SKM-1 (cell line): Measurements from ENCODE around the gene AMN.

Experiments
- DNase-seq: peaks from one replicate; lab custom pipeline; 2025; ENCODE audit not compliant: unreplicated experiment; lab: John Stamatoyannopoulos, UW

The AMN gene

DNA sequence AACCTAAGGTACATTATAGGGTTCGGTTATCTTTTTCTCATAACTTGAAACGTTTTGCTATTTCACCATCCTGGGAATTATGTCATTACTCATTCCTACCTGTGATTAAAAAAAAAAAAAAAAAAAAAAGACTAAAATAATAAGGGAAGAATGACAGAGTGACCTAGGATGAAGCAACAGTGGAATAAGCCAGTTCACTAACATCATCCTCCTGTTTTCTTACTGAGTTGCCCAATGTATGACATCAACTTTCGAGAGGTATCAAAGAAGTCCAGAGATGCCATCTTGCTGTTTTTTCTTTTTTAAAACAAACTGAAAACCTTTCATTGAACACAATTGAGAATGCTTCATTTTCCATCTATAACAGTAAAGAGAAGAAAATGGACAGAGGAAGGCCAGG lies 42.8 kb downstream of the AMN start:
- DNase-seq, result no peak

DNA sequence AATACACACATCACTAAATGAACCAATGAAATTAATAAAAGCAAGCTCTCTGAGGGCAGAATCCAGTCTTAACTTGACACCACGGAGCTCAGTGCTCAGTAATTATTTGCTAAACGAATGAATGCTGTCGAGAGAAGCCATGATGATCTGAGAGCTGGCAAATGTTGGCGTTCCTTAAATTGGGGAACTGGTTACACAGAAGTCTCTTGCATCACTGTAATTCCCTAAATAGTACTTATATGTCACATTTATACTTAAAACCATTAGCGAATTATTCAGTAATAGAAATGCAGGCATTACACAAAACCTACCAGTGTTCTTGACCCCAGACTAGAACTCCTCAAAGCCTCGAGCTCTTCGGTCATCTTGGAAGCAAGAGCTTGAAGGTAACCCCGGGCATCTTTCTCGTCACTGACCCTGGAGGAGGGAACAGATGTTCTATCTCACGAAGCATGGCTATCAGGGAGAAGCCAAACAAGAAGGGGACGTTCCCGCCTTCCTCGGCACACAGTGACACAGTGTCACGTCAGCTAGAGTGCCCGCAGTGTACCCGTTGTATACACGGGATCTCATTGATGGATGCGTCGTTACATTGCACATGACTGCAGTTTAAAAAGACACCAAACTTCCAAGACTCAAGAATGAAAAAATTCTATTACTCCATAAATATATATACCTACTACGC lies 43.6 kb downstream of the AMN start:
- no peak for DNase-seq

DNA sequence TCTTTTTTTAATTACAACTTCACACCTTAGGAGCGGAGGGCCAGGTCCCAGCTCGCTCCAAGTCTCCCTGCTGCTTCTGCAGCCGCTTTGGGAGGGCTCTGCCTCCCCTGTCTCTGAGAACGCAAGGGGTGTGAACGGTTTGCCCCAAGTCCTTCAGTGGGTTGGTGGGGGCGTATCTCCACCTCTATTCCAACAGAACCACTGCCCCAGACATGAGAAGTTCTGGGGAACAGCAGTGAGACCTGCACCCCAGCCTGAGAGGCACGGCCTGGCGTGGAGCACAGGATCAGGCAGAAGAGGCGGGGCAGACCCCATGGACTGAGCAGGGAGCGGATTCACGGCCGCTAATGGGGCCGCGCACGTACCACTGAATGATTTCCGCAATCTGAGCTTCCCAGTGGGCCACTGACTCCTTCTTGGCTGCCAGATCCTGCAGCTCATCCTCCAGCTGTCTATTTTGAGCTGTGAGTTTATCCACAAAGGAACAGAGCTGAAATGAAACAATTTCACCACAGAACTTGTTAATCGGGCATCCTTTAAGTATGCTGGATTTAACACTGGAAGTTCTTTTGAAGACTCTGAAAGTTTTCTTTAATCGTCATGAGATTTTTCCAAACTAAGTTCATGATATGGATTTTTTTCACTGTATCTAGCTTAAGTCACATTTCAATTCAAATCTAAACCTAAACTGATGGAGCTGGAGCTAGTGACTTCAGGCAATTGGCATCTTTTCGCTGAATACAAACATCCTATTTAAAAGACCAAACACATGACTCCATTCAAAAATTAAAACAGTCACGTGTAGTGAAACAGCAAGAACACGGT lies 44.4 kb downstream of the AMN start:
- no peak for DNase-seq

DNA sequence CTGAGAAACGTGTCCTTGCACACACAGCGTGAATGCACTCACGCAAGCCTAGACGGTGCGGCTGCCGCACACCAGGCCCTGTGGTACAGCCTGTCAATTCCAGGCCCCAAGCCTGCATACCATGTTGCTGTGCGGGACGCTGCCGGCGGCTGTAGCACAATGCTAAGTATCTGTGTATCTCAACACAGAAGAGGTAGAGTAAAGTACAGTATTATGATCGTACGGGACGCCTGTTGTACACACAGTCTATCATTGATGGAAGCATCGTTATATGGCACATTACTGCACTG lies 45.0 kb downstream of the AMN start:
- no peak for DNase-seq

DNA sequence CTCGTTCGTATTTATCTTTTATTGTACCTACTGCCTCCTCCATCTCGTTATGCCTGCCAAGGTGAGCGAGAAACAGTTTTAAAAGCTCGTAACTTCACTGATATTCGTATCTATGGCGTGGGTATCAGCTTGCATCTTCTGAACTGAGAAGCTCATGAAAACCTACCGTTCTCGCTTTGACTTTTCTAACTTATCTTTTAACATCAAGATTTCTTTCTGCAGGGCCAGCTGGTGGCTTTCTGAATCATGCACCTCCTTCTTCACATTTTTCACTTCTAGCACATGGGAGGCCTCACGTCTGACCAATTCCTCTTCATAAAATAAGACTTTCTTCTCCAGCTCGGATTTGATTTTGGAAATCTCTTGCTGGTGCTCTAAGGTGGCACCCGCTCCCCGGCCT lies 45.8 kb downstream of the AMN start:
- DNase-seq, result no peak

DNA sequence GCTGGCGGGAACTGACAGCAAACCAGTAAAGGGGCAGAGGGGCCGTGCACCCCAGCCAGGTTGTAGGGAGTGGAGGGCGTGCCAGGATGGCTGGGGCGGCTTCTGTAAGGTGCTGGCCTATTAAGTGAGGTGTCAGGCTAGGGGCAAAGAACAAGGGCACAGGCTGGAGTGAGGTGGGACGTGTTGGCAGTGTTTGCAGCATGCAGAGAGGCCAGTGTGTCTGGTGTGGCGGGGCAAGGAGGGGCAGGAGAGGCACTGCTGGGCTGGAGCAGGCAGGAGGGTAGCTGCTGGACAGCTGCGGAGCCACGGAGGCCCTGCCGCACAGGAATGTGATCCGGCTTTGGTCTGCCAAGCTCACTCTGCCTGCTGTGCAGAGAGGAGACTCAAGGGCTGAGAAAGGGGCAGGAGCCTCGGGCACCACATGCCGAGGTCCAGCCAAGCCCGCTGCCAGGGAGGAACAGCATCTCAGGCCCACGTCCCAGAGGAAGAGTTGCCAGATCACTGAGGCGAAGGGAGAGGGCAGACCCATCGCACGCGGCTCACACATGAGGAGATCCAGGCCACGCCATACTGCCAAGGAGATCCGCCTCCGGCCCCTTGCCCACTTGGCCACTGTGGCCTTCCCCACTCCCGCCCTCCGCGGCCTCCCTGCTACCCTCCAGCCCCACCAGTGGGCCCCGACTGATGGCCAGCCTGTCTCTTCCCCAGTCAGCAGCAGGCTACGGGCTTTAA lies 46.8 kb downstream of the AMN start:
- no peak for DNase-seq

DNA sequence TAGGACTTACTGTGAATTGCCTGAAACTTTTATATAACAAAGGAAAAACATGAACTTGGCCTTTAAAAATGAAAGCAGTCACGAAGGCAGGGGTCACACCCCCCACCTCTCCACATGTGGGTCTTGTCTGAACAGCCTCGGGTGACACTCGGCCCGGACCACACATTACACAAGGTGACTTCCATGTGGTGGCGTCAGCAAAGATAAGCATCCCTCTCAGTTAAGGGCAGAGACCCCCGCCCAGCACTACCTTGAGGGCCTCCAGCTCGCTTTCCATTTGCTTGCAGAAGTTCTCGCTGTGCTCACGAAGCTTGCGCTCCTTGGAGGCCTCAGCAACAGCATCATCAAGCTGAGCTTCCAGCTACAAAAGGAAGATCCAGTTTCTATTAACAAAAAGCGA lies 47.4 kb downstream of the AMN start:
- no peak for DNase-seq

DNA sequence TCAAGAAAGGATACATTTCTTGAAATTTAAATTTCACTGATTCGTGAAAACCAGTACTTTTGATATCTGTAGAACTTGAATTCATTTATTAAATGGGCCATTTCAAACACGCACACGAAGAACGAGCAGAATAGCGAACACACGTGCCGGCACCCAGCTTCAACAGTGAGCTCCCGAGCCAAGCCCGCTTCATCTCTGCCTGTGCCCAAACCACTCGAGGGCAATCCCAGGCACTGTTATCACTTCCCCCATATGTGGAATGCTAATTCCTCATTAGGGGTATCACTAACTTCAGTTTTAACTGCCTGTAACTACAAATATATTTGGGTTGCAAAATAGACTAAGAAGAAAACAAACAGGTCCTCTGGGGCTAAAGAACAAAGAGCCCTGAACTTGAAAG lies 48.0 kb downstream of the AMN start:
- no peak for DNase-seq

DNA sequence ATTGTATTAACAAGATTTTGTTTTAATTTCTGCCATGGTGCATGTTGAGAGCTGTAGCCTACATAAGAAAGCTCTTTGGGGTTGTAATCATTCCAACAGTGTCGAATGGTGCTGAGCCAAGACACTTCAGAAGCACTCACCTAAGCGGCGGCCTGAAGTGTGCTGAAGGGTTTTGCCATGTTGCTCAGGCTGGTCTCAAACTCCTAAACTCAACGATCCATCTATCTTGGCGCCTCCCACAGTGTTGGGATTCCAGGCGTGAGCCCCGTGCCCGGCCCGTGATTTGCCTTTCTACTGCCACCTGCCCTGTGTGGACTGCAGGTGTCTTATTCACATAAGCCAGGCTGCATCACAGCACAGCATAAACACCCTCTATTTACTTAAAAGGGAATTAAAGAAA lies 48.9 kb downstream of the AMN start:
- no peak for DNase-seq

DNA sequence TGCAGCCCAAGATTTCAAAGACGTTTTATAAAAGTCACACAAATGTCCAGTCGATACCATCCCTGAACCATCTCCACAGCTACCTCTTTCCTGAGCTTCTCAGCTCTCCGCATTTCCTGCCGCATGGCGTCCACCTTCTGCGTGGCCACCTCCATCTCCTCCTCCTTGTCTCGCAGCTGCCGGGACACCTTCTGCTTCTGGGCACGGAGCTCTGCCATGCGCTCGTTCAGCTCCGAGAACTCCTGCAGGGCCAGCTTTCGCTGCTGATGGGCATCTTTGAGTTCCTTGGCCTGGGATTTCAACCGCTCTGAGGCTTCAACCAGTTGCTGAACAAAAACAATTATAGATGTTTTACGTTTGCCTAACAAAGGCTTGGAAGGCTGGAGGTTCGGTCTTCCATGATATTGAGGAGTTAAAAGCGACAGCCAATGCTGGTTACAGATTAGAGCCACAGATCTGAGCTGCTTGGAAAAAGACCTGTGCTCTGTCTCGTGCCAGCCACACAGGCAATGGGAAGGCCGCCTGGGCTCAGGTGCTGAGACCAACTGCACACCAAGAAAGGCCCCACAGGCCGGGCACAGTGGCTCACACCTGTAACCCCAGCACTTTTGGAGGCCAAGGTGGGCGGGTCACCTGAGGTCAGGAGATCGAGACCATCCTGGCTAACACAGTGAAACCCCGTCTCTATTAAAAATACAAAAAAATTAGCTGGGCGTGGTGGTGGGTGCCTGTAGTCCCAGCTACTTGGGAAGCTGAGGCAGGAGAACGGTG lies 49.6 kb downstream of the AMN start:
- no peak for DNase-seq

DNA sequence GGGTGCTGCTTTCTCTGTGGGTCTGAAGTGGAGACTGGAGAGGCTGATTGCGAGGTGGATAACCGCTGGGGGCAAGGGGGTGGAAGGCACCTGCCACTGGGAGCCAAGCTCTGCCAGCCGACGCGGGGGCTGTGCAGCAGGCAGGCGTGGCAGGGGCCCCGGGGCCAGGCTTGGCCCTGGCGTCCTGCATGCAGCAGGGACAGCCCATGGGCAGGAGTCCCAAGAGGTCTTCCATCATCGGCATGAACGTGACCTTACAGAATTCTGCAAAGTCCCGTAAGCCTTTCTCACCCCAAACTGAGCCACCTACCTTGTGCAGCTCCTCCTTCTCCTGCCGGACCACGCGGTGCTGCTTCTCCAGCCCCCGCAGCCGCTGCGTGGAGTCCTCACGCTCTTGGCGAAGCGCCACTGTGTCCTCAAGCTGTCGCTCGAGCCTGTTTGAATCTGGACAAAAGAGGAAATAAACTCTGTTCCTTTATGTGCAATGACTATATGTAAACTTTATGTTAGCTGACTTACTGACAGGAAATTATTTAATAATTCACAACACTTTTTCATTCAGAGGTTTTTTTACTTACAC lies 51.3 kb downstream of the AMN start:
- DNase-seq, result no peak

DNA sequence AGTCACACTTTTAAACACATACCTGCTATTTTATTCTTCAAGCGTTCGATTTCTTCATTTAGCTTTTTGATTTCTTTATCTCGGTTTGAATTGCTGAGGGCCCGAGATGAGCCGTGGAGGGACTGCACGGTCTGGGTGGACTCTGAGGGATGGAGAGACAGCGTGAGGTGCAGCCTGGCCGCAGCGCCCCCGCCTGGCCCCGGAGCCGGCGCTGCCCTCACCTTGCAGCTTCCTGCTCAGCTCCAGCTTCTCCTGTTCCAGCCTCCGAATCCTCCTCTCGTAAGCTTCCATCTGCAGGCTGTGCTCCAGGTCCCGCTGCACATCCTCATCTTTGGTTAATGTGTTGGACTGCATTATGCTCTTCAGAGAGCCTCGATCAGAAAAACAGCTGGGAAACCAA lies 53.2 kb downstream of the AMN start:
- no peak for DNase-seq

DNA sequence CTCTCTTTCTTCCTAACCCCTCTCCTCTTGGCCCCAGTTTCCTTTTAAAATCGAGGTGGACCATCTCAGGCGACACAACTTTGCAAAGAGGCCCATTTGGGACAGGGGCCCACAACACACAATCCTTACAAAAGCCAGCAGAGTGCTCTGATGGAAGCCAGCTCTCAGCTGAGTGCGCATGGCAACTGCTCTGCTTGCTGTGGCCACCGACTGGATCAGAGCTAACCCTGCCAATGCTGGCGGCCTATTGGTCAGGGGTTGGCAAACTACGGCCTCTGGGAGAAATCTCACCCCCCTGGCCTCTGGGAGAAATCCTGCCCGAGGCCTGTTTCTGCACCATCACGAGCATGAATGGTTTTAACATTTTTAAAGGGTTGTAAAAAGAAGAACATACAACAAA lies 55.0 kb downstream of the AMN start:
- DNase-seq, result no peak

DNA sequence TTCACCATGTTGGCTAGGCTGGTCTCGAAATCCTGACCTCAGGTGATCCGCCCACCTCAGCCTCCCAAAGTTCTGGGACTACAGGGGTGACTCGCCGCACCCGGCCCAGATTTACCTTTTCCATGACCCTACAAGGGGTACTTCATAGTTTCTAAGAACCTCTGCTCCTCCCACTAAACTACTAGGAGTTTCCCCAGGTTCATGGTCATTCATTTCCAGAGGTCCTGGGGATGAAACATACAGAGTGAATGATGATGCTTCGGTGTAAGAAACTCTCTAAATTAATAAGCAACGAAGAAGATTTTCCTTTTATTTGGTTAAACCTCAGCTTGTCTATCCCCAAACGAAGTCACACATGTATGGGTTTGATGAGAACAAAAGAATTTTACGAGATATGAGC lies 56.9 kb downstream of the AMN start:
- DNase-seq, result no peak

DNA sequence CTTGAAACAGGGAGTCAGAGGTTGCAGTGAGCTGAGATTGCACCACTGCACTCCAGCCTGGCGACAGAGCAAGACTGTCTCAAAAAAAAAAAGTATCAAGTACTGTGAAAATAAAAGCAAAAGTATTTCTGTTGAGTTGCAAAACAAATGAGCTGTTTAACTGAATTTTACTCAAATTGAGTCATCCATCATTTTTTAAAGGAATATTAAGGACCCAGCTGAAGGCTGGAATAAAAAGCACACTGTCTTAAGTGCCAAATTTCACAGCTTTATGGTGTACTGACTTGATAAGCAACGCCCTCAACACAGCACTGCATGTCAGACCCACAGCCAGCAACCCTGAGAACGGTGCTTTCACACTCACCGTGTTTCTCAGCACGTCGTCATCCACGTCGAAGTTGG lies 57.9 kb downstream of the AMN start:
- DNase-seq, result no peak
